Coronary artery (tissue), 2 donors: ENCODE measurements around the gene NCOA7.
A peak's percentile ranks its signal among the peaks of the same experiment; 100 is the strongest.

Source experiments
- DNase-seq: peaks from one replicate; pipeline ENCODE4 v3.0.0-alpha.2; 2017; ENCODE audit warnings: low spot score
- H3K27ac ChIP-seq, 2 donors: fragments of 200-600 bp; sonication (generic); one replicate each; pipeline ENCODE4 v1.5.1; 2016 to 2019
- H3K4me3 ChIP-seq: fragments of 200-600 bp; sonication (generic); 2 replicates; pipeline ENCODE4 v1.5.1; 2016; ENCODE audit warnings: mild to moderate bottlenecking, moderate library complexity
- CTCF ChIP-seq: fragments of 200-600 bp; sonication (generic); IDR thresholded peaks from one replicate; pipeline ENCODE4 v1.5.1; 2019; ENCODE audit warnings: antibody characterized with exemption

NCOA7 gene

DNA sequence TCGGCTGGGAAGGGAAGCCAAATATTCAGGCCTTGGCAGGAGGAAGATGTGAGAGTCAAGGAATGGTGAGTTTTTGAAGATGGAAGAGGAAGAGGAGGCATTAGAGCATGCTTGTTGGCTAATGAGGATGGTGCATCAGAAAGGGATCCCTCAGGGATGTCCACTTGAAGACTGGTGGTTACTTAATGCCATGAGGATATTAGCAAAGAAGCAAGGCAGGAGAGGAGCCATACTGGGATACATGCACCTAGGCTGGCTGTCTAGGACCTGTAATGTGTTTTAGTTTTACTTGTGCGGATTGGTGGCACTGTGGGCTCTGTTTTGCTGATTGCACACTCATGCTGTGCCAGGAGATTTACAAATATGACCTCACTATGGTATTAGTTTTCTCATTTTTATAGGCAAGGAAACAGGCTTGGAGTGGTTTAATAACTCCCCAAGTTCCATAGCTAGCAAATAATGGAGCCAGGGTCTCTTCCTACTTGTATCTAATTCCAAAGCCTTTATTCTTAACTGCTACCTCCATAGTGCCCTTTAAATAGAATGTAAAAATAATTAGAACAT, 37.8 kb downstream of the NCOA7 start:
- H3K4me3 ChIP-seq = no peak overlapping the region
- peak overlapping the region in 1 of 2 donors; percentile 63 for H3K27ac ChIP-seq
- DNase-seq = no peak
- TF ChIP-seq CTCF = no peak

DNA sequence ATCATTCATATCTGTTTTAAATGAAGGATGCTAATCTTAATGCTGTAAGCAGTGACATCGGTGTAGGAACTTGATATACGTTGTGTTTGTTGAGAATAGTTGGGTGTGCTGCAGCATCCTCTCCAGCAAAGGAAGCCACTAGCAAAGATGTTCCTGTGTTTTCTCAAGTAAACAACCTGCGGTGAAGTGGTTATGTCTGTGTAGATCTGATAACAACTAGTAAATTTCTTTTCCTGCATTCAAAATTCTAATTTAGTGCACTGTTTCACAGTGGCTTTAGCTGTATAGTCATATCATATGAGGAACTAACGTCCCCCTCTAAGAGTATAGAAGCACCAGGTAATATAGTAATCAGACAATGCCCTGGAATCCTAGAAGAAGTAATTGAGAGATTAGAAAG, 38.7 kb downstream of the NCOA7 start:
- peak overlapping the region in 1 of 2 donors; percentile 1 for H3K27ac ChIP-seq
- no peak for DNase-seq

GRCh38 chr6:125831659-125832058, 40.9 kb downstream of the NCOA7 start:
- Histone ChIP-seq H3K4me3 (no peak overlapping the region), H3K27ac (no peak overlapping the region)
- DNase-seq = no peak
- TF ChIP-seq CTCF = no peak

More for the DNA sequence above, 38.7 kb downstream of the NCOA7 start:
- TF ChIP-seq CTCF = no peak
- H3K4me3 ChIP-seq = no peak overlapping the region

GRCh38 chr6:125832391-125833117, 41.8 kb downstream of the NCOA7 start:
- no peak for DNase-seq
- Histone ChIP-seq H3K27ac (peak overlapping the region in 1 of 2 donors; percentile 56), H3K4me3 (peak overlapping the region; percentile 11)
- no peak for TF ChIP-seq CTCF

- Histone ChIP-seq H3K4me3 (no peak overlapping the region), H3K27ac (peak overlapping the region in 1 of 2 donors; percentile 82)
- no peak for DNase-seq
- TF ChIP-seq CTCF = no peak
Measured at GRCh38 chr6:125834348-125834747, 43.6 kb downstream of the NCOA7 start.

- peak; percentile 79 for DNase-seq
- TF ChIP-seq CTCF = no peak
- Histone ChIP-seq H3K27ac (peak overlapping the region; percentile 66 to 82), H3K4me3 (peak overlapping the region; percentile 8)
Measured at GRCh38 chr6:125835221-125835744, 44.5 kb downstream of the NCOA7 start.

DNA sequence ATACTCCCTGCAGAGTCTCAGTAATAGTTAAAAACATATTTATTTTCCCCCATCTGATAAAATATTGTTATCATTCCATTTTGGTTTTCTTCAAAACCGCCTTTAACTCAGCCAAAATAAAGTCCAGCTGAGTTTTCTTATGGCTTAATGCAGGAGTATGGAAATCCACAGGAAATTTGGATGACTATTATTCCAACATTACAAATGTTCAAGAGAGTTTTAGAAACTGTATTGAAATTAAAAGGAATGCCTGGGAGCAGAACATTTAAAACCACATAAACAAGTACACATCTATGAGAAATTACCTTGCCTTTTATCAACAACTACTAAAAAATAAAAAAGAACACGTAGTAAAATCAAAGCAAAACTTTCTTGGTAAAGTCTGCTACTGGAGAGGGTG, 45.7 kb downstream of the NCOA7 start:
- peak overlapping the region in 1 of 2 donors; percentile 3 for H3K27ac ChIP-seq
- no peak overlapping the region for H3K4me3 ChIP-seq
- no peak for TF ChIP-seq CTCF
- DNase-seq = no peak
